ENCODE results near the gene KIAA0513. TPM values are rescaled to one million over a fixed set of nuclear protein-coding genes. Genes with fewer than 3 reads are reported as not detected.

Gene KIAA0513
- total RNA-seq, 1 donor from 2014 or later = 10.3 TPM

GRCh38 chr16:85072076-85072860, 44.7 kb downstream of the KIAA0513 start:
- Mint-ChIP-seq H3K27me3 (ENCODE audit: low read depth) (no peaks in the 10 kb centered on the region), H3K4me3 (no peak overlapping the region), H3K9me3 (no peaks in the 10 kb centered on the region), H3K27ac (ENCODE audit: unreplicated experiment) (no peak overlapping the region), H3K4me1 (peaks cover 4% of the 10 kb centered on the region), H3K36me3 (ENCODE audit: low read depth) (peaks cover 3% of the 10 kb centered on the region)
- DNase-seq (ENCODE audit: low read depth, low spot score) = no peak
- no peak for TF ChIP-seq CTCF (conservative IDR thresholded peaks at IDR 0.05)

GRCh38 chr16:85072947-85073346, 45.4 kb downstream of the KIAA0513 start:
- no peaks in the 10 kb centered on the region for H3K27me3 Mint-ChIP-seq (ENCODE audit: low read depth)
- no peak for TF ChIP-seq CTCF (conservative IDR thresholded peaks at IDR 0.05)
- H3K4me1 Mint-ChIP-seq = peaks cover 4% of the 10 kb centered on the region

GRCh38 chr16:85074225-85074914, 46.8 kb downstream of the KIAA0513 start:
- DNase-seq (ENCODE audit: low read depth, low spot score) = no peak
- Mint-ChIP-seq H3K36me3 (ENCODE audit: low read depth) (peaks cover 10% of the 10 kb centered on the region), H3K4me3 (no peak overlapping the region), H3K27ac (ENCODE audit: unreplicated experiment) (no peak overlapping the region), H3K4me1 (peaks cover 7% of the 10 kb centered on the region), H3K27me3 (ENCODE audit: low read depth) (no peaks in the 10 kb centered on the region), H3K9me3 (no peaks in the 10 kb centered on the region)
- TF ChIP-seq CTCF (conservative IDR thresholded peaks at IDR 0.05) = no peak

More at GRCh38 chr16:85072947-85073346, 45.4 kb downstream of the KIAA0513 start:
- DNase-seq (ENCODE audit: low read depth, low spot score) = no peak
- Mint-ChIP-seq H3K9me3 (no peaks in the 10 kb centered on the region), H3K27ac (ENCODE audit: unreplicated experiment) (no peak overlapping the region), H3K36me3 (ENCODE audit: low read depth) (peaks cover 3% of the 10 kb centered on the region), H3K4me3 (no peak overlapping the region)

- DNase-seq (ENCODE audit: low read depth, low spot score) = no peak
- Mint-ChIP-seq H3K36me3 (ENCODE audit: low read depth) (peaks cover 14% of the 10 kb centered on the region), H3K27ac (ENCODE audit: unreplicated experiment) (no peak overlapping the region), H3K4me1 (peaks cover 17% of the 10 kb centered on the region), H3K4me3 (no peak overlapping the region), H3K27me3 (ENCODE audit: low read depth) (no peaks in the 10 kb centered on the region), H3K9me3 (no peaks in the 10 kb centered on the region)
- no peak for TF ChIP-seq CTCF (conservative IDR thresholded peaks at IDR 0.05)
Measured at GRCh38 chr16:85075236-85075924, 47.8 kb downstream of the KIAA0513 start.

- peaks cover 14% of the 10 kb centered on the region for H3K36me3 Mint-ChIP-seq (ENCODE audit: low read depth)
- no peak for TF ChIP-seq CTCF (conservative IDR thresholded peaks at IDR 0.05)
- no peak for DNase-seq (ENCODE audit: low read depth, low spot score)
- no peaks in the 10 kb centered on the region for H3K9me3 Mint-ChIP-seq
- H3K4me1 Mint-ChIP-seq = peaks cover 24% of the 10 kb centered on the region
- H3K27me3 Mint-ChIP-seq (ENCODE audit: low read depth) = peaks cover under 1% of the 10 kb centered on the region
- no peak overlapping the region for H3K27ac Mint-ChIP-seq (ENCODE audit: unreplicated experiment)
- no peak overlapping the region for H3K4me3 Mint-ChIP-seq
Measured at GRCh38 chr16:85077039-85077438, 49.4 kb downstream of the KIAA0513 start.

Measured in neural crest cell (in vitro differentiated cells).